NCI-H2029 (cell line): ENCODE data around the gene GOLGA3.
"Not testable (repeated sequence)": the region's sequence is repeated elsewhere in the genome, so short reads cannot be mapped to it uniquely, and the experiment has no call there.

ENCODE experiments used
- DNase-seq: peaks from one replicate; lab custom pipeline; 2025; lab: John Stamatoyannopoulos, UW

GOLGA3 gene

GRCh38 chr12:132753670-132754069 is 75.0 kb downstream of the GOLGA3 start:
- DNase-seq = not testable (repeated sequence)

GRCh38 chr12:132748319-132748718 is 80.3 kb downstream of the GOLGA3 start:
- no peak for DNase-seq

GRCh38 chr12:132747896-132748295 is 80.8 kb downstream of the GOLGA3 start:
- DNase-seq = no peak

- no peak for DNase-seq
These were observed 81.3 kb downstream of the GOLGA3 start for GRCh38 chr12:132747395-132747794.

- no peak for DNase-seq
These were observed 82.1 kb downstream of the GOLGA3 start for GRCh38 chr12:132746613-132747012.

GRCh38 chr12:132743831-132744230 is 84.8 kb downstream of the GOLGA3 start:
- DNase-seq = no peak

GRCh38 chr12:132741620-132742019 is 87.0 kb downstream of the GOLGA3 start:
- DNase-seq = no peak

- no peak for DNase-seq
These were observed 88.0 kb downstream of the GOLGA3 start for GRCh38 chr12:132740652-132741051.

GRCh38 chr12:132740313-132740646 is 88.4 kb downstream of the GOLGA3 start:
- DNase-seq = no peak

GRCh38 chr12:132739600-132740312 is 88.9 kb downstream of the GOLGA3 start:
- DNase-seq = no peak

- DNase-seq = no peak
These were observed 91.8 kb downstream of the GOLGA3 start for GRCh38 chr12:132736913-132737312.

GRCh38 chr12:132736378-132736777 is 92.3 kb downstream of the GOLGA3 start:
- DNase-seq = no peak

- no peak for DNase-seq
These were observed 93.2 kb downstream of the GOLGA3 start for GRCh38 chr12:132735496-132735895.

- no peak for DNase-seq
These were observed 94.5 kb downstream of the GOLGA3 start for GRCh38 chr12:132734206-132734605.

GRCh38 chr12:132731574-132731973 is 97.1 kb downstream of the GOLGA3 start:
- no peak for DNase-seq

- DNase-seq = no peak
These were observed 98.3 kb downstream of the GOLGA3 start for GRCh38 chr12:132730353-132730752.

- DNase-seq = no peak
These were observed 98.9 kb downstream of the GOLGA3 start for GRCh38 chr12:132729541-132730320.

- no peak for DNase-seq
These were observed 100.2 kb downstream of the GOLGA3 start for GRCh38 chr12:132728502-132728901.

GRCh38 chr12:132727091-132727794 is 101.4 kb downstream of the GOLGA3 start:
- DNase-seq = no peak

GRCh38 chr12:132726386-132726785 is 102.3 kb downstream of the GOLGA3 start:
- no peak for DNase-seq

GRCh38 chr12:132724506-132725241 is 104.0 kb downstream of the GOLGA3 start:
- DNase-seq = no peak

GRCh38 chr12:132723764-132724140 is 104.9 kb downstream of the GOLGA3 start:
- DNase-seq = no peak
